Osteocyte (in vitro differentiated cells): ENCODE data around the gene CRACDL. TPM values are rescaled to one million over a fixed set of nuclear protein-coding genes. Genes with fewer than 3 reads are reported as not detected.

Experiments
- DNase-seq: peaks from one replicate; pipeline ENCODE4 v3.0.0; 2021; ENCODE audit warnings: mixed read lengths; ENCODE audit not compliant: unreplicated experiment; ENCODE audit errors: extremely low spot score
- H3K27ac Mint-ChIP-seq: one replicate; pipeline ENCODE4 v1.8.0; 2021; ENCODE audit warnings: mild to moderate bottlenecking, mixed read lengths; ENCODE audit not compliant: unreplicated experiment
- H3K27me3 Mint-ChIP-seq: one replicate; pipeline ENCODE4 v1.8.0; 2021; ENCODE audit warnings: mixed read lengths; ENCODE audit not compliant: unreplicated experiment
- H3K36me3 Mint-ChIP-seq: one replicate; pipeline ENCODE4 v1.8.0; 2021; ENCODE audit warnings: mixed read lengths; ENCODE audit not compliant: unreplicated experiment
- H3K4me1 Mint-ChIP-seq: one replicate; pipeline ENCODE4 v1.8.0; 2021; ENCODE audit warnings: mixed read lengths; ENCODE audit not compliant: unreplicated experiment
- H3K4me3 Mint-ChIP-seq: one replicate; pipeline ENCODE4 v1.8.0; 2021; ENCODE audit warnings: mild to moderate bottlenecking, moderate library complexity, mixed read lengths; ENCODE audit not compliant: unreplicated experiment
- H3K9me3 Mint-ChIP-seq: one replicate; pipeline ENCODE4 v1.8.0; 2021; ENCODE audit warnings: mixed read lengths; ENCODE audit not compliant: unreplicated experiment
- total RNA-seq: library from RNA; stranded (reverse); gene quantifications from 2 replicates; pipeline ENCODE4 v1.2.1, GENCODE V29; 2021
- TF ChIP-seq, protein P1 (sequence below): fragments of 200-600 bp; sonication (generic); IDR thresholded peaks from 2 replicates; pipeline ENCODE4 v1.5.0; 2021; ENCODE audit warnings: antibody characterized with exemption, mild to moderate bottlenecking, moderate library complexity

Gene CRACDL
- total RNA-seq, 1 donor from 2014 or later = 1.3 TPM

DNA sequence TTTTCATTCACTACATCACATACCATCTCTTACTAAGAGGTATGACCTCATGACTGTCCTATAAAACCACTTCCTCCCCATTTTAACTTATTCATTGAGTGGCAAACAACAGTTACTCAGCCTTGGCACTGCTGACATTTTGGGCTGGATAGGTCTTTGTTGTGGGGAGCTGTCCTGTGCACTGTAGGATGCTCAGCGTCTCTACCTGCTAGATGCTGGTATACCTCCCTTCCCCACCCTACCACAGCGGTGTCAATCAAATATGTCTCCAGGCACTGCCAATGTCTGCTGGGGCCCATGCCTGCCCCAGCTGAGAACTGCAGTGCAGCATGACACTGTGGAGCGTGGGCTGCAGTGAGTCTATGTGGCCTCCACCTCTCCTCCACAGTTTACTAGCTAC lies 128.8 kb downstream of the CRACDL start:
- H3K9me3 Mint-ChIP-seq = no peaks in the 10 kb centered on the region
- TF ChIP-seq, protein P1, sequence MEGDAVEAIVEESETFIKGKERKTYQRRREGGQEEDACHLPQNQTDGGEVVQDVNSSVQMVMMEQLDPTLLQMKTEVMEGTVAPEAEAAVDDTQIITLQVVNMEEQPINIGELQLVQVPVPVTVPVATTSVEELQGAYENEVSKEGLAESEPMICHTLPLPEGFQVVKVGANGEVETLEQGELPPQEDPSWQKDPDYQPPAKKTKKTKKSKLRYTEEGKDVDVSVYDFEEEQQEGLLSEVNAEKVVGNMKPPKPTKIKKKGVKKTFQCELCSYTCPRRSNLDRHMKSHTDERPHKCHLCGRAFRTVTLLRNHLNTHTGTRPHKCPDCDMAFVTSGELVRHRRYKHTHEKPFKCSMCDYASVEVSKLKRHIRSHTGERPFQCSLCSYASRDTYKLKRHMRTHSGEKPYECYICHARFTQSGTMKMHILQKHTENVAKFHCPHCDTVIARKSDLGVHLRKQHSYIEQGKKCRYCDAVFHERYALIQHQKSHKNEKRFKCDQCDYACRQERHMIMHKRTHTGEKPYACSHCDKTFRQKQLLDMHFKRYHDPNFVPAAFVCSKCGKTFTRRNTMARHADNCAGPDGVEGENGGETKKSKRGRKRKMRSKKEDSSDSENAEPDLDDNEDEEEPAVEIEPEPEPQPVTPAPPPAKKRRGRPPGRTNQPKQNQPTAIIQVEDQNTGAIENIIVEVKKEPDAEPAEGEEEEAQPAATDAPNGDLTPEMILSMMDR = no peak
- peak; percentile 36 for DNase-seq
- peaks cover 16% of the 10 kb centered on the region for H3K4me1 Mint-ChIP-seq
- peaks cover 27% of the 10 kb centered on the region for H3K27me3 Mint-ChIP-seq
- H3K36me3 Mint-ChIP-seq = no peaks in the 10 kb centered on the region
- no peak overlapping the region for H3K4me3 Mint-ChIP-seq
- no peak overlapping the region for H3K27ac Mint-ChIP-seq

DNA sequence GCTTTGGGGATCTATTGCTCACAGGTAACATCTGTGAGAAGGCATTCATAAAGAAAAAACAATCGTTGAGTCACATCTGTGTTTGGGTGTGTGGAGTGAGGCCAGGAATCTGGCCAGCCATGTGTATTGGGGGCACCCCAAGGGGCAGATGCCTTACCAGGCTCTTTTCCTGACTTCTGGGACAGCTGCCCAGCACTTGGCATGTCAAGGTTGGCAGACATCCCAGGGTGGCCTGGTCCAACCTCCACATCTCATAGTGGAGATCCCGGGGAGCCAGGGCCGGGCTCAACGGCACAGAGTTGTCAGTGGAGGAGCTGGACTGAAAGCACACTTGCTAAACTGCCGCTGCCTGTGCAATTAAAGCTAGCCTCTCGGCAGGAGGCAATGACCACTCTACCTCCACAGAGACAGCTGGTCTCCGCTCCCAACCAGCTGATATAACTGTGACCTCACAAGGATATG lies 129.8 kb downstream of the CRACDL start:
- no peaks in the 10 kb centered on the region for H3K9me3 Mint-ChIP-seq
- TF ChIP-seq, protein P1 = no peak
- H3K4me3 Mint-ChIP-seq = no peak overlapping the region
- peaks cover 24% of the 10 kb centered on the region for H3K27me3 Mint-ChIP-seq
- no peaks in the 10 kb centered on the region for H3K36me3 Mint-ChIP-seq
- DNase-seq = peak; percentile 83
- no peak overlapping the region for H3K27ac Mint-ChIP-seq
- H3K4me1 Mint-ChIP-seq = peaks cover 16% of the 10 kb centered on the region

DNA sequence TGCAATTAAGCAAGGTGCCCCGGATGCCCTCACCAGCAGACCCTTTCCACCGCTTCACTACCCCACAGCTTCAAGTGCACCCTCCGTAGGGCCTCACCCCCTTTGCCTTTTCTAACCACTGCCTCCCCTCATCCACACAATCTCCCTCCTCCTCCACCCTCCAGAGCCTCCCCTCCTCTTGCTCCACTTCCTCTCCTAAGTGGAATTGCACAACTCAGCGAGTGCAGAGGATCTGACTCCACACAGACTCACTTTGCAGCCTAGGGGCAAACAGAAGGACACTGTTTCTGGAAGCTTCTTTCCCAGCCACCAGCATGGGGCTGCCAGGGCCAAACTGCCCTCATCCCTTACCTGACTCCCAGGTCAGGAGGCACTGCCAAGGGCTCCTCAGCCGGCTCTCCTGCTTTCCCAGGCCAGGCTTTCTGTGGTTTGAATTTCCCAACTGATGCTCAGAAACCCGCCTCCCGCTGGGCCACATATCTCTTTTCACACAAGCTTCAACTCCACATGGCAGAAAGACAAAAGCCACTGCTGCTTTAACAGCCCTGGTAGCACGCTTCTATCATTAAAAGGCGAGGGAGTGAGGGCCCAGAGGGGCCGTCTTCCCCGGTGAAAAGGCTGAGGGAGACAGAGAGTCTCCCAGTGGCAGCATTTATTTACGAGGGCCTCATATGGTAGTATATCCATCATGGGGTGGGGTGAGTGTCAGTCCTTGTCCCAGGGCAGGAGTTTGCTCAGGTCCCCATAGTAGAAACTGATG lies 130.4 kb downstream of the CRACDL start:
- peak; percentile 70 for DNase-seq

DNA sequence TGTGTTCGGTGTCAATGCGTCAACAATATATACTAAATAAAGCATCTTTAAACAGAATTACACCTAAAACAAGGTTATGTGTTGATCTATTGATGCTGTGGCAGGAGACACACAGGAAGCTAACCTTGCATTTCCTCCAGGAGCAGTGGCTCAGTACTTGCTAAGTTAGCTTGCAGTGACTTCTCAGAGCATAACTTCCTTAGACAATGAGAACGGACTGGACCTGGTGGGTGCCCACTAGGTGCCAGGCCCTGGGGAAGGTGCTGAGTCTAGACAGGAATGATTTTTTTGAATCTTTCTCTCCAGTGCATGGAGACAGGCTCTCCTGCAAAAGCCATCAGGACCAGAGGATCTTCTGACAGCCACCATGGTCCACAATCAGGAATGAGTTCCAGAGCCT lies 131.3 kb downstream of the CRACDL start:
- peak; percentile 54 for DNase-seq
- Mint-ChIP-seq H3K9me3 (no peaks in the 10 kb centered on the region), H3K4me1 (peaks cover 16% of the 10 kb centered on the region), H3K4me3 (no peak overlapping the region), H3K27me3 (peaks cover 18% of the 10 kb centered on the region), H3K27ac (no peak overlapping the region), H3K36me3 (no peaks in the 10 kb centered on the region)
- TF ChIP-seq, protein P1 = no peak

More for the DNA sequence above, 130.4 kb downstream of the CRACDL start:
- H3K27me3 Mint-ChIP-seq = peaks cover 22% of the 10 kb centered on the region
- TF ChIP-seq, protein P1 = no peak
- H3K36me3 Mint-ChIP-seq = no peaks in the 10 kb centered on the region
- no peak overlapping the region for H3K4me3 Mint-ChIP-seq
- peaks cover 16% of the 10 kb centered on the region for H3K4me1 Mint-ChIP-seq
- H3K27ac Mint-ChIP-seq = no peak overlapping the region
- no peaks in the 10 kb centered on the region for H3K9me3 Mint-ChIP-seq

DNA sequence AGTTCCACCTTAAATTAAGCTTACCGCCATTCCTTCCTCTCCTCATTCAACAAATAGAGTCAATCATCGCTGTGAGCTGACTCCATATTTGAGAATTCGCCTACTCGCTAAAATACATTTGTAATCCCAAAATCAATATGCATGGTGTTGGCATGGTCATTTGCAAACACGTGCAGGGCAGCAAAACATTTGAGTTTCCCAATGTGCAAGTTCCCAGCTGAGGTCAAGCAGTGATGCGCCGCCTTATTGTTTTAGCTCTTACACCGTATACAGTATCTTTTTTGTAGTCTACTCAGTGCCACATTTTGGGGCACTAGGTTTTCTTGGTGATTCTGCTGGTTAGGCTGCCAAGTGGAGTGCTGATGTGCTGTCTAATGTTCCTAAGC lies 131.8 kb downstream of the CRACDL start:
- TF ChIP-seq, protein P1 = no peak
- Mint-ChIP-seq H3K36me3 (no peaks in the 10 kb centered on the region), H3K27me3 (peaks cover 21% of the 10 kb centered on the region), H3K4me1 (peaks cover 16% of the 10 kb centered on the region), H3K4me3 (no peak overlapping the region), H3K9me3 (no peaks in the 10 kb centered on the region), H3K27ac (no peak overlapping the region)
- DNase-seq = peak; percentile 25
